ENCODE results near the gene IL5. TPM values are rescaled to one million over a fixed set of nuclear protein-coding genes. Genes with fewer than 3 reads are reported as not detected.
"Not testable (repeated sequence)": the region's sequence is repeated elsewhere in the genome, so short reads cannot be mapped to it uniquely, and the experiment has no call there.

The IL5 gene
- total RNA-seq, 4 donors from 2014 or later, result not detected

- H3K27ac ChIP-seq, result no peak overlapping the region
- intact Hi-C loops (cut with DNase I; ENCODE audit: low total_unique reads), result no loop called here
- H3K4me3 ChIP-seq, result no peak overlapping the region
- in situ Hi-C loops (cut with MboI; ENCODE audit: low pct_ligation_motif_present in 1 of 4, low pct_unique_long_range_greater_than_20kb in 1 of 4, low sequenced_read_pairs in 3 of 4), result no loop called here
- no peaks in the 10 kb centered on the region for H3K27me3 ChIP-seq
- H3K4me1 ChIP-seq, result no peaks in the 10 kb centered on the region
- no peak for TF ChIP-seq EP300 (IDR thresholded peaks at IDR 0.05; ENCODE audit: low read depth)
- no peak for TF ChIP-seq CTCF (IDR thresholded peaks at IDR 0.05)
- no peak for TF ChIP-seq POLR2AphosphoS5 (IDR thresholded peaks at IDR 0.05)
- no peak for TF ChIP-seq POLR2A (IDR thresholded peaks at IDR 0.05)
- H3K9me3 ChIP-seq, result no peaks in the 10 kb centered on the region
- DNase-seq, result no peak
- peaks cover 0 to 57% (median 7%) of the 10 kb centered on the region in 4 donors for H3K36me3 ChIP-seq
These were observed 42.7 kb upstream of the IL5 start for GRCh38 chr5:132586063-132586462.

- in situ Hi-C loops (cut with MboI; ENCODE audit: low pct_ligation_motif_present in 1 of 4, low pct_unique_long_range_greater_than_20kb in 1 of 4, low sequenced_read_pairs in 3 of 4); DNase-seq; H3K4me1 ChIP-seq; intact Hi-C loops (cut with DNase I; ENCODE audit: low total_unique reads); H3K27ac ChIP-seq; H3K27me3 ChIP-seq; H3K4me3 ChIP-seq; H3K9me3 ChIP-seq: not testable (repeated sequence)
- WGBS, 2 donors (ENCODE audit: low coverage in 1 of 2), result 100% methylated on average over 2 of the region's 2 CpGs; no CpG with 5 or more reads in 1 of the 2 donors
- peaks cover 0 to 54% (median 12%) of the 10 kb centered on the region in 4 donors for H3K36me3 ChIP-seq
These were observed 41.2 kb upstream of the IL5 start for GRCh38 chr5:132584560-132584959.

- Histone ChIP-seq H3K4me3 (no peak overlapping the region), H3K27ac (no peak overlapping the region), H3K36me3 (peaks cover 0 to 47% (median 16%) of the 10 kb centered on the region in 4 donors), H3K9me3 (no peaks in the 10 kb centered on the region), H3K27me3 (no peaks in the 10 kb centered on the region), H3K4me1 (peaks cover 0 to 8% (median 0%) of the 10 kb centered on the region in 4 donors)
- TF ChIP-seq POLR2AphosphoS5 (IDR thresholded peaks at IDR 0.05), result no peak
- TF ChIP-seq EP300 (IDR thresholded peaks at IDR 0.05; ENCODE audit: low read depth), result no peak
- TF ChIP-seq POLR2A (IDR thresholded peaks at IDR 0.05), result no peak
- TF ChIP-seq CTCF (IDR thresholded peaks at IDR 0.05), result no peak
- intact Hi-C loops (cut with DNase I; ENCODE audit: low total_unique reads), result no loop called here
- in situ Hi-C loops (cut with MboI; ENCODE audit: low pct_ligation_motif_present in 1 of 4, low pct_unique_long_range_greater_than_20kb in 1 of 4, low sequenced_read_pairs in 3 of 4), result no loop called here
- WGBS, 2 donors (ENCODE audit: low coverage in 1 of 2), result 83 to 93% methylated on average over 1 of the region's 1 CpG
- DNase-seq, result no peak
These were observed 32.8 kb upstream of the IL5 start for GRCh38 chr5:132576123-132576522.

GRCh38 chr5:132566657-132567056 is 23.3 kb upstream of the IL5 start:
- H3K27ac ChIP-seq, result no peak overlapping the region
- no peaks in the 10 kb centered on the region for H3K4me1 ChIP-seq
- peaks cover 0 to 26% (median 9%) of the 10 kb centered on the region in 4 donors for H3K36me3 ChIP-seq
- 71 to 89% methylated on average over 1 of the region's 1 CpG for WGBS, 2 donors (ENCODE audit: low coverage in 1 of 2)
- H3K9me3 ChIP-seq, result peaks cover 3 to 4% of the 10 kb centered on the region in 2 donors
- no peak overlapping the region for H3K4me3 ChIP-seq
- DNase-seq, result no peak
- in situ Hi-C loops (cut with MboI; ENCODE audit: low pct_ligation_motif_present in 1 of 4, low pct_unique_long_range_greater_than_20kb in 1 of 4, low sequenced_read_pairs in 3 of 4) (no loop called here), intact Hi-C loops (cut with DNase I; ENCODE audit: low total_unique reads) (no loop called here)
- H3K27me3 ChIP-seq, result no peaks in the 10 kb centered on the region
- TF ChIP-seq CTCF (IDR thresholded peaks at IDR 0.05) (no peak), POLR2A (IDR thresholded peaks at IDR 0.05) (no peak), POLR2AphosphoS5 (IDR thresholded peaks at IDR 0.05) (no peak), EP300 (IDR thresholded peaks at IDR 0.05; ENCODE audit: low read depth) (no peak)

GRCh38 chr5:132564555-132564954 is 21.2 kb upstream of the IL5 start:
- 93 to 100% methylated on average over 1 to 2 of the region's 2 CpGs for WGBS, 2 donors (ENCODE audit: low coverage in 1 of 2)
- DNase-seq; intact Hi-C loops (cut with DNase I; ENCODE audit: low total_unique reads); in situ Hi-C loops (cut with MboI; ENCODE audit: low pct_ligation_motif_present in 1 of 4, low pct_unique_long_range_greater_than_20kb in 1 of 4, low sequenced_read_pairs in 3 of 4); H3K4me3 ChIP-seq; H3K9me3 ChIP-seq; H3K27me3 ChIP-seq; H3K27ac ChIP-seq; H3K4me1 ChIP-seq: not testable (repeated sequence)
- peaks cover 0 to 32% (median 11%) of the 10 kb centered on the region in 4 donors for H3K36me3 ChIP-seq

Measured in transverse colon (tissue), 4 donors.